GM10266 (cell line): ENCODE measurements around the gene UBE2L6.

Experiments used
- DNase-seq: peaks from one replicate; pipeline ENCODE4 v3.0.0; 2012; ENCODE audit errors: extremely low spot score
- TF ChIP-seq, protein P1 (sequence below): IDR thresholded peaks from 2 replicates; pipeline ENCODE4 v1.5.1; 2012; ENCODE audit warnings: mild to moderate bottlenecking, low read depth; ENCODE audit not compliant: control insufficient read depth, insufficient read depth; ENCODE audit errors: missing control alignments

Gene UBE2L6

DNA sequence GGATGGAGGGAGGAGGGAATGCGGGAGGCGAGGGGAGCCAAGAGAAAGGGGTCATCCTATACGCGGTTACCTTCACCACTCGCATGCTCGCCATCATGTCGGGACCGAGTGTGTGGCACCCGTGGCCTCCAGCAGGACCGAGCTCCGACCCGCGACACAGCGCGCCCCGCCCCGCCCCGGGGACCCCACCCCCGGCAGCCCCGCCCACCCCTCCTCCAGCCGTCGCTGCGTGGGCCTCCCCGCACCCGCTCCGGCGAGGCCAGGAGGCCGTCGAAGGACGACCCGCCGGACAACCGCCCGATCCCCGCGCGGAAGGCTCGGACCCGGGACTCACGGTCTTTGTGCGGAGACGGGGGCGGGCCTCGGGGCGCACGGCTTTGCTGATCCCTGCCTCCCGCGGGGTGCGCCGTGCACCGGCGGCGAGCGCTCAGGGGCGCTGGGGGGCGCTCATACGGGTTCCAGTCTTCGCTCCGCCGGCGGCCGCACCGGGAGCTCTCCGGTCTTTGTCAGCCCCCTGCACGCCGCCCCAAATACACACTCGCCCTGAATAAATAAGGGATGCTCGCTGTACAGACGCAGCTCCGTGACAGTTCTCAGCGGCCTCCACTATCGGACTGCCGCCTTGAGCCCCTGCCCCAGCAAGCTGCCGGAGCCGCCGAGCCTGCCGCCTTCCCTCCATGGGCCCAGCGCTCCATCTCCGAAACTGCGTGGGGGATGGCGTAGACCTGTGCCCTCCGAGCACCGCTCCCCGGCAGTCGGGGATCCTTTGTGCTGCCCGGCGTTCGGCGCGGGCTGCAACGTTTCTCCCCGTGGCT is at the start of gene UBE2L6:
Gene UBE2L6, minus strand, starts transcription at position 158 of the 815 bp plus-strand sequence. Its CDS starts 61 bp downstream, at position 97.
- TF ChIP-seq, protein P1, sequence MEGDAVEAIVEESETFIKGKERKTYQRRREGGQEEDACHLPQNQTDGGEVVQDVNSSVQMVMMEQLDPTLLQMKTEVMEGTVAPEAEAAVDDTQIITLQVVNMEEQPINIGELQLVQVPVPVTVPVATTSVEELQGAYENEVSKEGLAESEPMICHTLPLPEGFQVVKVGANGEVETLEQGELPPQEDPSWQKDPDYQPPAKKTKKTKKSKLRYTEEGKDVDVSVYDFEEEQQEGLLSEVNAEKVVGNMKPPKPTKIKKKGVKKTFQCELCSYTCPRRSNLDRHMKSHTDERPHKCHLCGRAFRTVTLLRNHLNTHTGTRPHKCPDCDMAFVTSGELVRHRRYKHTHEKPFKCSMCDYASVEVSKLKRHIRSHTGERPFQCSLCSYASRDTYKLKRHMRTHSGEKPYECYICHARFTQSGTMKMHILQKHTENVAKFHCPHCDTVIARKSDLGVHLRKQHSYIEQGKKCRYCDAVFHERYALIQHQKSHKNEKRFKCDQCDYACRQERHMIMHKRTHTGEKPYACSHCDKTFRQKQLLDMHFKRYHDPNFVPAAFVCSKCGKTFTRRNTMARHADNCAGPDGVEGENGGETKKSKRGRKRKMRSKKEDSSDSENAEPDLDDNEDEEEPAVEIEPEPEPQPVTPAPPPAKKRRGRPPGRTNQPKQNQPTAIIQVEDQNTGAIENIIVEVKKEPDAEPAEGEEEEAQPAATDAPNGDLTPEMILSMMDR: peak; percentile 78
- peak; percentile 79 for DNase-seq

GRCh38 chr11:57616595-57616994 is 49.1 kb upstream of the UBE2L6 start:
- TF ChIP-seq, protein P1: no peak
- DNase-seq: no peak

- DNase-seq: no peak
- TF ChIP-seq, protein P1: no peak
These were observed 47.8 kb upstream of the UBE2L6 start for GRCh38 chr11:57615308-57615707.

DNA sequence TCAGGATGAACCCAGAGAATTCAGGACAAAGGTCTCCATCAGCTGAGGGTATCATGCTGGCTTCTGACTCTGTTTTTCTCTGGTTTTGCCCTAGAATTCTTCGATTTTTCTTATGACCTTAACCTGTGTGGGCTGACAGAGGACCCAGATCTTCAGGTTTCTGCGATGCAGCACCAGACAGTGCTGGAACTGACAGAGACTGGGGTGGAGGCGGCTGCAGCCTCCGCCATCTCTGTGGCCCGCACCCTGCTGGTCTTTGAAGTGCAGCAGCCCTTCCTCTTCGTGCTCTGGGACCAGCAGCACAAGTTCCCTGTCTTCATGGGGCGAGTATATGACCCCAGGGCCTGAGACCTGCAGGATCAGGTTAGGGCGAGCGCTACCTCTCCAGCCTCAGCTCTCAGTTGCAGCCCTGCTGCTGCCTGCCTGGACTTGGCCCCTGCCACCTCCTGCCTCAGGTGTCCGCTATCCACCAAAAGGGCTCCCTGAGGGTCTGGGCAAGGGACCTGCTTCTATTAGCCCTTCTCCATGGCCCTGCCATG is 46.8 kb upstream of the UBE2L6 start:
- DNase-seq: no peak
- TF ChIP-seq, protein P1: no peak

DNA sequence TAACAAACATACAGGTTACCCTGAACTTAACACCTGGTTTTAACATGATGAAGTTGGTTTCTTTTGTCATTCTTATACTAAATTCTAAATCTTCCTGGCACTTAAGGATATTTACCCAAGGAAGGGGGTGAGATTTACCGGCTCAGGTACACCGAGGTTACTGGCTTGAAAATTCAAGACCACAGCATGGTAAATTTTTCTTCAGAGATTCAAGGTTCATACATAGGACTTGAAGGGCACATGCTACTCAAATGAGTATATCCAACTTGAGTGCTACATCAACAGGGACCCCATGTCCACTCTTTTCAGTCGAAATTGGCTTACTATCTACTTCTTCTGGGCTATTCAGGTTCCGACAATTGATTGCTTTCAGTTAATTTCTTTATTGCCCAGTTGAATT is 42.7 kb upstream of the UBE2L6 start:
- TF ChIP-seq, protein P1: no peak
- no peak for DNase-seq

DNA sequence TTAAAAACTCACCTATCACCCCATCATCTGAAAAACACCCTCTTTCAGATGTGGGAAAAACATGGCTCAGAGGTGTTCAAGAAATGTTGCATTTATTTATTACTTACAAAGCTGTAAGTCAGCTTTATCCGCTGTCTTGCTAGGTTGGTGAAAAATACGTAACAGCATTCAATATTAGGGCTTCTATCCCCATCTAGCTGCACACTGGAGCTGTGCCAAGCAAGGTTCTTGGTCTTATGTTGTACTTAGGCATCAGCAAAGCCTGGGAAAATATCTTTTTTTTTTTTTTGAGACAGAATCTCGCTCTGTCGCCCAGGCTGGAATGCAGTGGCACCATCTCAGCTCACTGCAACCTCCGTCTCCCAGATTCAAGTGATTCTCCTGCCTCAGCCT is 37.6 kb upstream of the UBE2L6 start:
- TF ChIP-seq, protein P1: no peak

More for the DNA sequence above, 37.6 kb upstream of the UBE2L6 start:
- DNase-seq: no peak
